ENCODE measurements around the gene IL1RL2. TPM values are rescaled to one million over a fixed set of nuclear protein-coding genes. Genes with fewer than 3 reads are reported as not detected.

The IL1RL2 gene
- total and polyA plus RNA-seq, 2 of the 4 experiments (the other 2 are of a cell fraction) = 0.09 to 0.36 TPM

DNA sequence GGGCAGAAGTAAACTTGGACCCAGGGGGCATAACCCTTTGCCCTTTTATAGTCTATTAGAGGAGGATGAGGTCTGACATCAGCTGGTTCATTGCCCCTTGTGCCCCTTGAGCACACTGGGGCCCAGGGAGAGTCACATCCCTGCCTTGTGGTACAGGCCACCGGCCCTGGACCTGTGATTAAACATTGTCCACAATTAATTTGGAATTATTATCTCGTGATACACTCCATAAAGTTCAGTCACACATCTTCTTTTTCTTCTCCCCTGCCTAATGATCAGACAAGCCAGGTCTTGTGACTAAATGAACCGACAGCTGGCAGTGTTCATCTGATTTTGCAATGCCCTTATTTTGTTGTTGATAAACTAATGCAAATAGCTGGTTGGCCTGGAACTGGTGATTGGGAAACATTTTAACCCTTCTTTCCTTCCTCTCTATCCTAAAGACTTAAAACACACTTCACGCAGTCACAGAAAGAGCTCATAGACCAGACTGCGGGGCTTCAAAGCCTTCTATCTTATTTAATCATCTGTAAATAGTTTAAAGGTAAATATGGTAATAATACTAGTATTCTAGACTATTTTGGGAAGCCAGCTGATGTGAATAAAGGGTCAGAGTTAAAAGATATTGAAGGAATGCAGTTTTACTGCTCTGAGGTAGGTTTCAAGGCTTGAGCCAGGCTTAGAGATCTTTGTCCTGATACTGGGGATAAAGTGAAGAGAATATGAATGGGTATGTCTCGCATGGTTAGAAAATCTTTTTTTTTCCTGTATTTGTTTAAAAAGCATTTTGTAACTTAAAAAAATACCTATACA, 30.9 kb upstream of the IL1RL2 start:
- Histone ChIP-seq H4K5ac (ENCODE audit: low read depth, low read length) (peak overlapping the region; percentile 42; the same call in 1 of the 2 replicates), H4K8ac (ENCODE audit: low read depth in 2 of 2, low read length in 2 of 2) (peak overlapping the region; percentile 21 to 44; a peak in 3 of 4 replicates), H3K18ac (ENCODE audit: low read depth, low read length) (peak overlapping the region; percentile 58; the same call in 1 of the 2 replicates), H2AFZ (replicated peaks; ENCODE audit: low read length, poor library complexity) (no peak overlapping the region), H2AK9ac (replicated peaks; ENCODE audit: low read depth, low read length, poor library complexity) (peak overlapping the region; percentile 60), H3K4ac (ENCODE audit: low read depth, low read length) (peak overlapping the region; percentile 82), H2BK15ac (ENCODE audit: low read depth, low read length) (peak overlapping the region; percentile 55; the same call in 1 of the 3 replicates), H3K9me3 (ENCODE audit: control insufficient read depth, insufficient read depth, low read length) (peaks cover 2% of the 10 kb centered on the region; the same call in 1 of the 2 replicates), H3K4me3 (ENCODE audit: insufficient read depth, low read depth, low read length) (no peak overlapping the region), H2BK20ac (ENCODE audit: low read depth, low read length) (peak overlapping the region; percentile 47; the same call in 1 of the 2 replicates), H3K23ac (ENCODE audit: low read depth, low read length) (peak overlapping the region; percentile 56; the same call in 1 of the 2 replicates), H4K20me1 (ENCODE audit: insufficient read depth, low read length) (no peaks in the 10 kb centered on the region), H2AK5ac (ENCODE audit: low read depth, low read length) (peak overlapping the region; percentile 95), H3K9ac (ENCODE audit: low read depth, low read length) (peak overlapping the region; percentile 44; the same call in 1 of the 2 replicates), H3K79me1 (ENCODE audit: low read depth in 1 of 2, low read length in 2 of 2) (peaks cover 9 to 24% of the 10 kb centered on the region in 2 experiments), H3K27me3 (ENCODE audit: control insufficient read depth, insufficient read depth, low read length) (no peaks in the 10 kb centered on the region), H3K14ac (replicated peaks; ENCODE audit: low read depth, low read length) (peak overlapping the region; percentile 89; the same call in 1 of the 2 replicates), H2BK120ac (ENCODE audit: low read depth, low read length) (peak overlapping the region; percentile 90; the same call in 1 of the 2 replicates), H3K9me1 (ENCODE audit: insufficient read depth, low read length) (peaks cover 4% of the 10 kb centered on the region; the same call in 1 of the 2 replicates), H3K27ac (ENCODE audit: insufficient read depth, low read length) (peak overlapping the region; percentile 92), H3K4me2 (ENCODE audit: low read depth, low read length) (peak overlapping the region; percentile 13; the same call in 1 of the 2 replicates), H2BK5ac (ENCODE audit: low read depth, low read length, poor library complexity, severe bottlenecking) (peak overlapping the region; percentile 28), H3K56ac (ENCODE audit: extremely low read depth, insufficient read depth, low read length) (no peak overlapping the region), H3K4me1 (ENCODE audit: control insufficient read depth, insufficient read depth, low read length) (peaks cover 15% of the 10 kb centered on the region), H4K91ac (ENCODE audit: insufficient read depth, low read depth, low read length) (peak overlapping the region; percentile 6; the same call in 1 of the 2 replicates), H3K36me3 (ENCODE audit: control insufficient read depth, insufficient read depth, low read length) (peaks cover 58% of the 10 kb centered on the region)
- dilution Hi-C loops (cut with HindIII; ENCODE audit: low sequenced_read_pairs, unreplicated experiment) (loop anchor here (25.0 kb wide), 1 partner anchor 144 kb away; no protein-coding TSS in a partner anchor), in situ Hi-C loops (cut with MboI; ENCODE audit: low sequenced_read_pairs) (no loop called here), intact Hi-C loops (cut with micrococcal nuclease) (no loop called here)
- WGBS, 2 experiments (ENCODE audit: extremely low coverage in 2 of 2, insufficient read length in 1 of 2) = no CpG with 5 or more reads among the region's 6 CpGs
- POLR2A ChIA-PET (ENCODE audit: unreplicated experiment) = no interaction called here
- CTCF ChIA-PET = interaction anchor here (1.1 to 2.4 kb wide), 3 partner anchors 11 to 136 kb away, joined by 3 to 9 read pairs (median 6); no protein-coding TSS in a partner anchor
- ATAC-seq (ENCODE audit: low read depth) = peak; percentile 78
- peak; percentile 69 for DNase-seq
- TF ChIP-seq MAZ (IDR thresholded peaks at IDR 0.05; ENCODE audit: borderline replicate concordance, low read depth, low read length) = no peak
- TF ChIP-seq SMC3 (IDR thresholded peaks at IDR 0.05; ENCODE audit: low read depth, low read length) = no peak
- peak; percentile 70 for TF ChIP-seq CEBPB (IDR thresholded peaks at IDR 0.05; ENCODE audit: low read depth, low read length)
- TF ChIP-seq BHLHE40 (IDR thresholded peaks at IDR 0.05; ENCODE audit: low read depth, low read length) = peak; percentile 57; the same call in 1 of the 2 replicates
- no peak for TF ChIP-seq CHD1 (IDR thresholded peaks at IDR 0.05; ENCODE audit: low read depth, low read length)
- TF ChIP-seq RFX5 (IDR thresholded peaks at IDR 0.05; ENCODE audit: low read depth, low read length) = no peak
- TF ChIP-seq FOS (IDR thresholded peaks at IDR 0.05; ENCODE audit: low read depth, low read length) = no peak
- no TSS peak for BruUV-seq (replicated peaks)

Measured in IMR-90 (cell line).